Ovary (tissue), 10 donors: ENCODE measurements around the gene SLC29A4. TPM values are rescaled to one million over a fixed set of nuclear protein-coding genes. Genes with fewer than 3 reads are reported as not detected.

ENCODE experiments used
- DNase-seq, 5 donors: peaks; one replicate each; pipeline ENCODE4 v3.0.0-alpha.2; 2019 to 2020
- H3K27ac ChIP-seq, 2 donors: fragments of 200-600 bp; one replicate each; pipeline versions ENCODE4 v1.5.1 to v1.8.0; 2019 to 2022
- H3K27me3 ChIP-seq: fragments of 200-600 bp; one replicate; pipeline ENCODE4 v1.8.0; 2022
- H3K36me3 ChIP-seq: fragments of 200-600 bp; sonication (generic); one replicate; pipeline ENCODE4 v1.5.1; 2019
- H3K4me1 ChIP-seq: one replicate; pipeline ENCODE4 v1.8.1; 2013; ENCODE audit warnings: mild to moderate bottlenecking, moderate library complexity; ENCODE audit not compliant: insufficient read depth
- H3K4me3 ChIP-seq: fragments of 200-600 bp; sonication (generic); one replicate; pipeline ENCODE4 v1.5.1; 2017
- H3K9me3 ChIP-seq, 2 donors: fragments of 200-600 bp in 1 of 2; sonication (generic) in 1 of 2; one replicate each; pipeline versions ENCODE4 v1.5.1 to v1.8.1; 2013 to 2019; ENCODE audit warnings: mild to moderate bottlenecking in 1 of 2, moderate library complexity in 1 of 2
- EP300 ChIP-seq: sonication (generic); formaldehyde crosslinking; IDR thresholded peaks from one replicate; pipeline ENCODE4 v1.6.1; 2017; ENCODE audit warnings: antibody characterized with exemption
- POLR2A ChIP-seq: fragments of 450-650 bp; IDR thresholded peaks from one replicate; pipeline ENCODE4 v1.6.1; 2017; ENCODE audit warnings: antibody characterized with exemption, mild to moderate bottlenecking, moderate library complexity
- WGBS, 3 donors: extraction: QIAGEN DNeasy Blood & Tissue Kit in 1 of 3; methylation state at CpG; one replicate each; pipeline versions ENCODE4 v1.1.5 to v1.1.7; 2013 to 2017; 5-methylcytosine and 5-hydroxymethylcytosine counted together
- intact Hi-C, 4 donors: fragments of 100-400 bp; cut with DNase I; formaldehyde crosslinking; loops; one replicate each; pipeline versions ENCODE4 v1.11.0 to v1.15.1; 2022 to 2023
- long read RNA-seq, 3 donors: library from polyadenylated mRNA in 2 of 3; unstranded in 2 of 3; transcript quantifications; one replicate each; pipeline ENCODE4 v2.0.0 and lab custom pipeline, GENCODE V29; 2021 to 2026
- polyA plus RNA-seq, 2 donors: library from polyadenylated mRNA; stranded (reverse); fragments of 200-250 nt in 1 of 2; fragments of 350-450 nt in 1 of 2; fragmentation: Illumina TruSeq in 1 of 2; extraction: RNeasy Lipid Tissue Mini Kit (QIAGEN cat#74804) in 1 of 2; gene quantifications; one replicate each; pipeline ENCODE4 v1.2.3, GENCODE V29; 2013 to 2014
- total RNA-seq, 7 donors: library from RNA; depleted of rRNA in 2 of 7; stranded (reverse); fragments of >200 nt in 2 of 7; fragmentation: NEBNext Ultra II Directional in 3 of 7; extraction: Animal tissue kit (Norgen Biotek cat#: 25700) in 3 of 7; gene quantifications; one replicate each; pipeline versions ENCODE4 v1.1.0 to v1.2.4, GENCODE V29; 2016 to 2023
- TF ChIP-seq, protein P1 (sequence below), 3 donors: fragments of 450-650 bp in 2 of 3; fragments of 200-600 bp in 1 of 3; IDR thresholded peaks; one replicate each; pipeline versions ENCODE4 v1.5.1 to v1.8.0; 2016 to 2022; ENCODE audit warnings: antibody characterized with exemption in 3 of 3, mild to moderate bottlenecking in 1 of 3
- donor health status: DM: no; HTN: no; CAD: no; lungs with moderate emphysema.
- donor health status: DM: no; HTN: no; CAD: no.
- donor health status: Bipolar disorder and iron deficiency.
- donor health status: DM: yes; HTN: yes; CAD: no.
- donor health status: DM: no; HTN: no; CAD: no.
- donor health status: DM: yes; HTN: yes; CAD: no.

SLC29A4 gene, protein sequence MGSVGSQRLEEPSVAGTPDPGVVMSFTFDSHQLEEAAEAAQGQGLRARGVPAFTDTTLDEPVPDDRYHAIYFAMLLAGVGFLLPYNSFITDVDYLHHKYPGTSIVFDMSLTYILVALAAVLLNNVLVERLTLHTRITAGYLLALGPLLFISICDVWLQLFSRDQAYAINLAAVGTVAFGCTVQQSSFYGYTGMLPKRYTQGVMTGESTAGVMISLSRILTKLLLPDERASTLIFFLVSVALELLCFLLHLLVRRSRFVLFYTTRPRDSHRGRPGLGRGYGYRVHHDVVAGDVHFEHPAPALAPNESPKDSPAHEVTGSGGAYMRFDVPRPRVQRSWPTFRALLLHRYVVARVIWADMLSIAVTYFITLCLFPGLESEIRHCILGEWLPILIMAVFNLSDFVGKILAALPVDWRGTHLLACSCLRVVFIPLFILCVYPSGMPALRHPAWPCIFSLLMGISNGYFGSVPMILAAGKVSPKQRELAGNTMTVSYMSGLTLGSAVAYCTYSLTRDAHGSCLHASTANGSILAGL
- total RNA-seq (1 to 10 TPM; 1.1 to 9.9 (median 2.2) TPM), polyA plus RNA-seq (1 to 10 TPM; 2.1 to 2.9 TPM)
- long read RNA-seq, donor 1, partial matches to known transcripts, result 3 of 3 reads
- long read RNA-seq, donor 1, other reads (novel, unspliced or antisense), result 0 of 3 reads
- long read RNA-seq, donor 2, partial matches to known transcripts, result 0 of 1 reads
- long read RNA-seq, donor 2, other reads (novel, unspliced or antisense), result 0 of 1 reads
- long read RNA-seq, donor 3, full-length matches to known transcripts, result 2 of 6 reads
- long read RNA-seq, donor 3, partial matches to known transcripts, result 2 of 6 reads
- long read RNA-seq, donor 3, other reads (novel, unspliced or antisense), result 2 of 6 reads

DNA sequence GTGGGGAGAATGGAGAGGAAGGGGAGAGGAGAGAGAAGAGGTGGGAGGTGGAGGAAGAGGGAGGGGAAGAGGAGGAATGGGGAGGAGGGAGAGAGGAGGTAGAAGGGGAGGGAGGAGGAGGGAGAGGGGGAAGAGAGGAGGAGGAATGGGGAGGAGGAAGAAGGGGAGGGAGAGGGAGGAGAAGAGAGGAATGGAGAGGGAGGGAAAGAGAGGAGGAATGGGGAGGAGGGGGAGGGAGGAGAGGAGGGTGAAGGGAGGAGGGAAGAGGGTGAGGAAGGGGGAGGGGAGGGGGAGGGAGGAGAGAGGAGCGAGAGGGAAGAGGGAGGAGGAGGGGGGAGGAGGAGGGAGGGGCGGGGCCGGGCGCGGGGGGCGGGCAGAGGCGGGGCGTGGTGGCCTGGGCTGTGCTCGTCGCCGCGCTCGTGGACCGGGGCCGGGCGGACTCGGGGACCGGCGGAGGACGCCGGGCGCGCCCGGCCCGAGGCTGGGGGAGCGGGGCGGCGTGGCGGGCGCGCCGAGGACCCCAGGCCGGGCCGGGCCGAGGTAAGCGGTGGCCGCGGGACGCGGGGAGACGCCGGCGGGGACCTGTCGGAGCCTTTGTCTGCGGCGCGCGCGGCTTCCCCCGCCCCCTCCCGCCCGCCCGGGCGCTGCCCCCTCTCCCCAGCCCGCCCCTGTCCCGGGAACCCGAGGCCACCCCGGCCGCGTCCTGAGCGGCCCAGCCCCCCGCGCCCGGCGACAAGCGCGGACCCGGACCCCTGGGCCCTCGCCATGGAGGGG lies at the start of gene SLC29A4:
Gene SLC29A4, plus strand, starts transcription at position 401 of the 774 bp plus-strand sequence. CDS start 4,874 bp downstream, outside the sequence.
- H3K27me3 ChIP-seq, result no peaks in the 10 kb centered on the region
- peak; percentile 38 to 67 (median 52) for DNase-seq
- peak within 1 kb of the TSS; percentile 50 for H3K4me3 ChIP-seq
- no peaks in the 10 kb centered on the region for H3K9me3 ChIP-seq
- intact Hi-C loops, result no loop called here
- H3K4me1 ChIP-seq, result no peaks in the 10 kb centered on the region
- H3K36me3 ChIP-seq, result no peaks in the 10 kb centered on the region
- no peak for TF ChIP-seq POLR2A
- TF ChIP-seq, protein P1, sequence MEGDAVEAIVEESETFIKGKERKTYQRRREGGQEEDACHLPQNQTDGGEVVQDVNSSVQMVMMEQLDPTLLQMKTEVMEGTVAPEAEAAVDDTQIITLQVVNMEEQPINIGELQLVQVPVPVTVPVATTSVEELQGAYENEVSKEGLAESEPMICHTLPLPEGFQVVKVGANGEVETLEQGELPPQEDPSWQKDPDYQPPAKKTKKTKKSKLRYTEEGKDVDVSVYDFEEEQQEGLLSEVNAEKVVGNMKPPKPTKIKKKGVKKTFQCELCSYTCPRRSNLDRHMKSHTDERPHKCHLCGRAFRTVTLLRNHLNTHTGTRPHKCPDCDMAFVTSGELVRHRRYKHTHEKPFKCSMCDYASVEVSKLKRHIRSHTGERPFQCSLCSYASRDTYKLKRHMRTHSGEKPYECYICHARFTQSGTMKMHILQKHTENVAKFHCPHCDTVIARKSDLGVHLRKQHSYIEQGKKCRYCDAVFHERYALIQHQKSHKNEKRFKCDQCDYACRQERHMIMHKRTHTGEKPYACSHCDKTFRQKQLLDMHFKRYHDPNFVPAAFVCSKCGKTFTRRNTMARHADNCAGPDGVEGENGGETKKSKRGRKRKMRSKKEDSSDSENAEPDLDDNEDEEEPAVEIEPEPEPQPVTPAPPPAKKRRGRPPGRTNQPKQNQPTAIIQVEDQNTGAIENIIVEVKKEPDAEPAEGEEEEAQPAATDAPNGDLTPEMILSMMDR (IDR thresholded peaks at IDR 0.05), result no peak
- no peak for TF ChIP-seq EP300
- 0 to 3% (median 1%) methylated on average over 13 to 62 of the region's 69 CpGs for WGBS, 3 donors
- H3K27ac ChIP-seq, result no peak within 1 kb of the TSS

DNA sequence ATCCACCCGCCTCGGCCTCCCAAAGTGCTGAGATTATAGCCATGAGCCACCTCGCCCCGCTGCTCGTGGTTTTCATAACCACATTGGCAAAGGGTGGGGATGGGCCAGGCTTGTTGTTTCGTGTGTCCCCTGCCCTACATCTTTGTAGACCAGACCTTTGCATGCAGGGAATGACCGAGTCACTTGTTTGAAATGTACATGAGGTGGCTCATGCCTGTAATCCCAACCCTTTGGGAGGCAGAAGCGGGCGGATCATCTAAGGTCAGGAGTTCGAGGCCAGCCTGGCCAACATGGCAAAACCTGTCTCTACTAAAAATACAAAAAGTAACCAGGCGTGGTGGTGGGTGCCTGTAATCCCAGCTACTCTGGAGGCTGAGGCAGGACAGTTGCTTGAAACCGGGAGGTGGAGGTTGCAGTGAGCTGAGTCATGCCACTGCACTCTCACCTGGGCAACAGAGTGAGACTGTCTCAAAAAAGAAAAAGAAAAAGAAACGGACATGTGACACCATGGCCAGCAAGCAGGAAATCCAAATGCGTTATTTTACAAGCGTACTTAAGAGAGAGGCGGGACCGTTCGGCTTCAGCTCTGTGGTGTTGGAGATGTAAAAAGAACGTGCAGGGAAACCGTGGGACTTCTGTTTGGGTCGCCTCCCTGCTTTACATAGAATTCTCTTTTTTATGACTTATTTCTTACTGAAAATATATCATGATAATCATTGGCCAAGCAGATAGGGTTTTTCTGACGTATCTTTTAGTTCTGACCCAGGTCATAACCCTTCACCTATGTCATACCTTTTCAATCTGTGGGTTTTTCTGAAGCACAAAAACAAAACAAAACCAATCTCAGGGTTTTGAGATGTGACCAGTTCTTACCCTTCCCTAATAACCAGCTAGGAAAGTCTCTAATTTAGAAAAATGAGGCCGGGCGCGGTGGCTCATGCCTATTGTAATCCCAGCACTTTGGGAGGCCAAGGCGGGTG lies 47.6 kb upstream of the SLC29A4 start:
- no peaks in the 10 kb centered on the region for H3K27me3 ChIP-seq
- H3K4me1 ChIP-seq, result peaks cover 3% of the 10 kb centered on the region
- H3K4me3 ChIP-seq, result no peak overlapping the region
- TF ChIP-seq EP300 (no peak), POLR2A (no peak)
- TF ChIP-seq, protein P1 (IDR thresholded peaks at IDR 0.05), result no peak
- WGBS, 3 donors, result 81 to 85% (median 81%) methylated on average over 26 of the region's 26 CpGs
- intact Hi-C loops, result loop anchor here in 2 of 4 donors (10.0 kb wide), 2 partner anchors 120 to 220 kb away; no protein-coding TSS in a partner anchor
- no peaks in the 10 kb centered on the region for H3K9me3 ChIP-seq
- no peak for DNase-seq
- H3K36me3 ChIP-seq, result no peaks in the 10 kb centered on the region
- no peak overlapping the region for H3K27ac ChIP-seq

DNA sequence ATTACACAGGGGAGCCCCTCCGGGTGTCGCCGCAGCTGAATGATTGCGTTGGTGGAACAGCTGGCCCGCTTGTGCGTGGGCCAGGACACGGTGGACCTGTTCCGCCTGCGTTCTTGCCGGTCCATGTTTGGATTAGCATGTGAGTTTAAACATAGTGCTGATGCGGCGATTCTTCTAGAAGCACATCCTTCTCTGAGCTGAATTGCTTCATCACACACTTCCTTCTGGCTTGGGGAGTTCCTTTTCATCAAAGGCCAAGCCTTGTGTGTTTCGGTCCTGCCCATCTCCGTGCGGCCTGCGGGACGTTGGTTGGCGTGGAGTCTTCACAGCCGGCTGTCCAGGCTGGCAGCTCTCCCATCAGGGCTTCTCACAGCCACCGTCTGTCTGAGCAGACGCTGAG lies 45.5 kb upstream of the SLC29A4 start:
- Histone ChIP-seq H3K4me3 (no peak overlapping the region), H3K36me3 (no peaks in the 10 kb centered on the region), H3K4me1 (peaks cover 8% of the 10 kb centered on the region), H3K27ac (no peak overlapping the region), H3K27me3 (no peaks in the 10 kb centered on the region), H3K9me3 (no peaks in the 10 kb centered on the region)
- peak; percentile 59 to 76 (median 68) for DNase-seq
- intact Hi-C loops, result loop anchor here in 2 of 4 donors (10.0 kb wide), 2 partner anchors 118 to 218 kb away; no protein-coding TSS in a partner anchor
- TF ChIP-seq POLR2A, result no peak
- WGBS, 3 donors, result 6 to 33% (median 10%) methylated on average over 21 of the region's 21 CpGs

DNA sequence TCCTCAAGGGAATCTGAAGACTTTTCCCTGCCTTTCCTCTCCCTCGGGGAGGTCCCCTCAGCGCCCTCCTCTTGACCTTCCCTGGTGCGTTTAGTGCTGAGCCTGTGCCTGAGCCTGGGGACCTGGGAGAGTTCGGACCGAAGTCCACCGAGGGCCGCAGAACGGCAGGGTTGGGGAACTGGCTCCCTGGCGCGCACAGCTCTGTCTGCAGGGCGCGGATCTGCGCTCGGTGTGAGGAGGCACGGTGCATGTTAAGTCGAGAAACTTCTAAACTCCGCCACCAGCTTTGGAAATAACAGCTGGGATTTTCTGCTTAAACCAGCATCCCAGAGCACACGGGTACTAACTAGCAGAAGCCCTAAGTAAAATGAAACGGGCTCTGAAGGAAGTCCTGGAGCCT lies 44.2 kb upstream of the SLC29A4 start:
- H3K4me3 ChIP-seq, result no peak overlapping the region
- intact Hi-C loops, result loop anchor here in 2 of 4 donors (10.0 kb wide), 2 partner anchors 116 to 216 kb away; no protein-coding TSS in a partner anchor
- no peaks in the 10 kb centered on the region for H3K27me3 ChIP-seq
- H3K27ac ChIP-seq, result no peak overlapping the region
- DNase-seq, result no peak
- H3K36me3 ChIP-seq, result no peaks in the 10 kb centered on the region
- peaks cover 8% of the 10 kb centered on the region for H3K4me1 ChIP-seq
- no peaks in the 10 kb centered on the region for H3K9me3 ChIP-seq
- WGBS, 3 donors, result 80 to 88% (median 81%) methylated on average over 19 of the region's 19 CpGs
- no peak for TF ChIP-seq POLR2A
- TF ChIP-seq, protein P1 (IDR thresholded peaks at IDR 0.05), result no peak
- TF ChIP-seq EP300, result no peak
